NCI-H82 treated with DMSO at 0.1 percent for 48 hours (cell line): ENCODE measurements around the gene NPR2.

Experiments
- DNase-seq: peaks from one replicate; lab custom pipeline; 2025; ENCODE audit not compliant: unreplicated experiment; lab: John Stamatoyannopoulos, UW

NPR2 gene

DNA sequence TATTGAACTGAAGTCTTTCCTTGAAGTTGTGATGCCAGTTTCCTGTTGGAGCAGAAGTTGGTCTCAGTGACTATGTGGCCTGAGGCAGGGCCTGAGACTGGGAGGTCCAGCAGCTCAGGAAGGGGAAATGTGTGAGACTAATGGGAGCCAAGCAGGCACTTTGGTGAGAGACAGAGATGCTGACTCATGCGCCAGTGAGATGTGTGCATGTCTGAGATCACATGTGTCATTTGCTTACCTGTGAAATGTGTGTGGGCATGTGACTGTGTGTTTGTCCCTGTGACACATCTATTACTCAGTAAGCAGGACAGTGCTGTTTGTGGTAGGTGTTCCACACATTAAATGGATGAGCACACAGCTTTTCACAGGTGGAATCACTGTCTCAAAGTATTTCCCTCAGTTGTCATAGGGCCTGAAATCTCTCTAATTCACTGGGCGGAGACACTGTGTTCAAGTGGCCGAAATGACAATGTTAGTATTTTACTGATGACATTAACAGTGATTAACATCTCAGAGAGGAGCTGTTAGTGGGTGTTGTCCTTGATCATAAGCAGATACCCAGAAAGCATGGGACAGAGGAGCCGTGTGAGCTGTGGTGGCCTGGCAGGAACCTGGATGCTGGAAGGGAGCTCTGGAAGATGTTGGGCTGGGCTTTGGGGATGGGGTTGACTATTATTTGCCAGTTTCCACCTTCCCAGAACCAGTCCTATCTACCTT lies 7.4 kb downstream of the NPR2 start:
- no peak for DNase-seq

DNA sequence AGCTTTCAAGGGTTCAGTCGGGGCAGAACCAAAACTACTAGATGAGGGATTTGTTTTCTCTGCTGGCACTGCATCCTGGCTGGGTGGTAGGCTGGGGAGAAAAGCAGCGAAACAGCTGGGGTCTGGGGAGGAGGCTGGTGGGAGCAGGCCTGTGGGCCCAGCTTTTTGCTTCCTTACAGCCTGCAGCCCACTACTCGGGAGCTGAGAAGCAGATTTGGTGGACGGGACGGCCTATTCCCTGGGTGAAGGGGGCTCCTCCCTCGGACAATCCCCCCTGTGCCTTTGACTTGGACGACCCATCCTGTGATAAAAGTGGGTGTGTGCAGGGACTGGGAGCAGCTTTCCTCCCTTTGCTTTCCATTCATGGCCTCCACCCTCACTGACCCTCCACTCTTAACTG lies 9.1 kb downstream of the NPR2 start:
- DNase-seq = no peak

DNA sequence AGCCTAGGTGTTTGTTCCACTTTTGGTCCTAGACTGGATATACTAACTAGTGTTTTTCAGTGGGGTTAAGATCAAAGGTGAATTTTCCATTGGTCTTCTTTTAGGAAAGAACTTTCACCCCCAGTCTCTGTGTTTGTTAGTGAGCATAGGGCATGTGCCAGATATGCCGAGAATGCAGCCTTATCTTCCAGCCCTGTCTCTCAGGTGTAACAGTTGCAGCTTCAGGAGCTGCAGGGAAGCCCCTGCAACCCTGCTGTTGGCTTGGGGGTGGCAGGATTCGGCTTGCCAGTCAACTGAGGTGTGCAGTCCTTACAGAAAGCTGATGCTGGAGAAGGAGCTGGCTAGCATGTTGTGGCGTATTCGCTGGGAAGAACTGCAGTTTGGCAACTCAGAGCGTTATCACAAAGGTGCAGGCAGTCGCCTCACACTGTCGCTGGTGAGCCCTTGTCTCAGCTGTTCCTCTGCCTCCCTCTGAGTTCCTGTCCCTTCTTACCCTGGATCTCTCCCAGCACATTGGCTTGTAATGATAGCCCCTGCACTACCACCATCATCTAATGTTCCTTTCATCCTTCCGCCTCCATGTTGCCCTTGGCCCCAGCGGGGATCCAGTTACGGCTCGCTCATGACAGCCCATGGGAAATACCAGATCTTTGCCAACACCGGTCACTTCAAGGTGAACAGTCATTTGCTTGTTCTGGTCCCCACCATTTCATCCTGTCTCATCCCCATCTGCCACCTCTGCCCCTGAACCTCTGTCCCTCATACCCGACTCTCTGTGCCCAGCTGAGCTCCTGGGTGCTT lies 10.1 kb downstream of the NPR2 start:
- DNase-seq = no peak

DNA sequence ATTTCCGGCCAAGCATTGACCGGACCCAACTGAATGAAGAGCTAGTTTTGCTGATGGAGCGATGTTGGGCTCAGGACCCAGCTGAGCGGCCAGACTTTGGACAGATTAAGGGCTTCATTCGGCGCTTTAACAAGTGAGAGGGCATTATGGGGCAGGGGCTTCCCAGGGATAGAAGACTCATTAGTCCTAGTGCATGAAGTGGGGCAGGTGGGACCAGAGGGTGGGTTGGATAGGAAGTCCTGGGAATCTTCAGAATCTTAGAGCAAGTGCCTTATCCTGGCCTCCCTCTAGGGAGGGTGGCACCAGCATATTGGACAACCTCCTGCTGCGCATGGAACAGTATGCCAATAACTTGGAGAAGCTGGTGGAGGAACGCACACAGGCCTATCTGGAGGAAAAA lies 14.7 kb downstream of the NPR2 start:
- no peak for DNase-seq

DNA sequence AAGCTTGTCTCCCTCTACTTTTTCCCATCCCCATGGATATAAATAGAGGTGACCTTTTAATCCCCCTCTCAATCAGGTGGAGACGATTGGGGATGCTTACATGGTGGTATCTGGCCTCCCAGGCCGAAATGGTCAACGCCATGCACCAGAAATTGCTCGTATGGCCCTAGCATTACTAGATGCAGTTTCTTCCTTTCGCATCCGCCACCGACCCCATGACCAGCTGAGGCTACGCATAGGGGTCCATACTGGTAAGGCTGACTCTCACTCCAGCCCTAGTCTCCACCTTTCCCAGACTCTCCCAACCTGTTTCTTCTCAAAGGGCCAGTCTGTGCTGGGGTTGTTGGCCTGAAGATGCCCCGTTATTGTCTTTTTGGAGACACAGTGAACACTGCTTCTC lies 17.0 kb downstream of the NPR2 start:
- DNase-seq = no peak

DNA sequence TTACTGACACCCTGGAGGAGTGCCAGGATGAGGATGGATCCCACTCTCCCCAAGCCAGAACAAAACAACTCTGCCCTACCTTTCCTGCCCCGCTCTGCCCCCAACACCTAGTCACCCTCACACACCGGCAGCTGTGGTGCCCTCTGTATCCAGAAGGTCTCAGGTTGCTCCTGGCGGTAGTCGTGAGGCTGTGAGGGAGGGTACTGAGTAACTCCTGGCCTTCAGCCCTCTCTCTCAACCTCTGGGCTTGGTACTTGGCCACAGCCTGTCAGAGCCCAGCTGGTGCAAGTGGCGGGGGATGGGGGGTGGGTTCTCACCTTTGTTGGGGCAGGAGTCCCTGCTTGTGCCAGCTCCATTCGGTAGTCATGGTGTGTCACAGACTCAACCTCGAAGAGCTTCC lies 18.7 kb downstream of the NPR2 start:
- no peak for DNase-seq

DNA sequence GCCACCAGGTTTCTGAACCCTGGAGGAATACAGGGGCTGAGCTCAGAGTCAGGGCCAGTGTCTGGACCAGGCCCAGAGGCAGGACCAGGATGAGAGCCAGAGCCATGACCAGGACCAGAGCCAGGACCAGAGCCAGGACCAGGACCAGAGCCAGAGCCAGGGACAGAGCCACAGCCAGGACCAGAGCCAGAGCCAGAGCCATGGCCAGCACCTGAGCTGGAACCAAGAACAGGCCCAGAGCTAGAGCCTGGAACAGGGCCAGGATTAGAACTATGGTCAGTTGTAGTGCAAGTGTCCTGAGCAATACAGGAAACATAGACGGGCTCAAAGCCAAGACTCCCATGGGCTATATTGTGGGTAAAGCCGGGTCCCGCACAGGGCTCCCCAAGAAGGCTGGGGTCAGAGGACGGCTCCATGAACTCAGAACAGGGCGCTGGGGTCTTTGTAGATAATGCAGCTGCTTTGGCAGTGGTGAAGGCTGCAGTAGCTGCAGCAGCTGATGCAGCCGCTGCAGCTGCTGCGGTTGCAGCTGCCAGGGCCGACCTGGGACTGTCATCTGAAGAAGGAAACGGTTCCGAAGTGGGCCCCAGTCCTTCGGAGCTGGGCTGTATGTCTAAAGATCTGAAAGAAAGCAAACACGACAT lies 20.1 kb downstream of the NPR2 start:
- DNase-seq = no peak

DNA sequence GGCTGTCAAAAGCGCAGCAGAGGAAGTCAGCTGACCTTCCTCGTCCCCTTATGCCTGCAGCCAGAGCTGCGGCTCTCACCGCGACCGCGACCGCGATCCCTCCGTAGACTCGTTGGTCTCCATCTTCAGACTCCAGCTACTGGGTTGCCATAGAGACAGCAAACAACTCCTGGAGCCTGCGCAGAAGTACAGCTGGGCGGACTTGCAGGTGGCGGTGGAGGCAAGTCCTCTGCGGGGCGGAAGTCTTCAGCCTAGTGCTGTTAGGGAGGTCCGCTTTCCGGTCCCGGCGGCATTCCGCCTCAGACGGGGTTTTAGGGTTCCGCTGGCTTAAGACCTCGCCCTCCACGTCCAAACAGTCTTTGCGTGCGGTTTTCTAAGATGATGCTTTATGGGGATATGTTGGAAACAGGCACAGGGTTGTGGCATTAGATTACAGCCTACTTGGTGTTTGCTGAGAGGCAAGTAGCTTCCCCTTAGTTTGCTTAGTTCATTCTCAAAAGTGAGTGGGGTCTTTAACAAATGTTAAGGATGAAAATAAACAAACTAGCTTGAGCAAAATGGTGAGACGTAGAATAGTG lies 20.7 kb downstream of the NPR2 start, which contains the start of gene SPAG8:
Gene SPAG8, minus strand, starts transcription at position 238 of the 578 bp plus-strand sequence. Its CDS starts 115 bp downstream, at position 123.
- peak; percentile 75 for DNase-seq

DNA sequence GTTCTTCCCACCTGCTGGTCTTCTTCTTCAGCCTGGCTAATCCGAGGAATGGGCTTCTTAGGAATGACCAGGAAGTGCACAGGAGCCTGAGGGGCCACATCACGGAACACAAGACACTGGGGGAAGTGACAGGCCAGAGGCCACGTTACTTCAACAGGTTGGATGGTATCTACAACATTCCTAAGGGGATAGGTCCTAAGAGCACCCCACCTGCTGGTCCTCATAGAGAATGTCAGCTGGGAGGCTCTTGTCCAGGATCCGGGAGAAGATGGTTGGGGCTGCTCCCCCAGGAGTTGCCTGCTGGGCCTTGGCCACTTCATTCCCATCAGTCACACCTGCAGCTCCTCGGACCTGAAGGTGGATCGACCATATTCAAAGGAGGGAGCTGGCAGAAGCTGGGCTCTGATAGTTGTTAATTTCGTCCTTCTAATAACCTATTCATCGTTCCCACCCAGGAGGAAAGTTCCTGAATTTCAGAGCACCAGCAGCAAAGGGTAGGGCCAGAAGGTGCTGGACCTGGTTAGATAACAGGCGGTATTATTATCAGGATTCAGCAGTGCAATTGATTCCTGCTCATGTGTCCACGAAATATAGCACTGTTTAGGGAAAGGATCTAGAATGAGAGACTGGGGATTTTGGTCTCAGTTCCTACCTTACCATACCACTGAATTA lies 22.2 kb downstream of the NPR2 start:
- DNase-seq = no peak

DNA sequence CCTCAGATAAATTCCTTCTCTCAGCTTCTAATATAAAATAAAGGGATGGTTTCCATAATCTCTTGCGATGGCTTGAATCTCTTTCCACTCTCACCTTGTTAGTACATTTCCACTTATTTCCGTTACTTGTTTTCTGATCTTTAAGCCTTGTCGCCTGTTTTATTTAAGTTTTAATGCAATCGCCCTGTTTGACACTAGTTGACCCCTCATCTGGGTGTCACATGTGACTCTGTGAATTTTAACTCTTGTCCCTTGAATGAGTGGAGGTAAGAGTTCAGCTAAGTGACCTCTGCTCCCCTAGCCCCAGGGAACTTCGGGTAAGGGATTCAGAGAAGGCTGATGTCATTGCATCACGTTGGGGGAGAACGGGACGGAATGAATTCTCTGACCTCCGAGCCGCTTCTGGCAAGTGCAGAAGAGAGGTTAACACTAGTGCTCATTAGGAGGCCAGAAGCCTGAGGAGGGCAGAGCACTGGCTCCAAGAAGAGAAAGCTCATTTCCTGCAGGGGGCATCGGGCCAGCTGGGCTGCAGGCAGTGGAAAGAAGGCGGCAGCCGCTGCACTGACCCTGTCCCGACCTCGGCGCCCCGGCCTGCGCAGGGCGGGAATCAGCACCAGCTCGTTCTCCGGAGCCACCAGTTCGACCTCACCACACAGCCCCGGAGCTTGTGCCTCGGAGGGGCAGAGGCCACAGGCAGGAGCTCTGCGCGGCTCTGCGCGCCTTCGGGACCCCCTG lies 22.9 kb downstream of the NPR2 start:
- DNase-seq = peak; percentile 13

DNA sequence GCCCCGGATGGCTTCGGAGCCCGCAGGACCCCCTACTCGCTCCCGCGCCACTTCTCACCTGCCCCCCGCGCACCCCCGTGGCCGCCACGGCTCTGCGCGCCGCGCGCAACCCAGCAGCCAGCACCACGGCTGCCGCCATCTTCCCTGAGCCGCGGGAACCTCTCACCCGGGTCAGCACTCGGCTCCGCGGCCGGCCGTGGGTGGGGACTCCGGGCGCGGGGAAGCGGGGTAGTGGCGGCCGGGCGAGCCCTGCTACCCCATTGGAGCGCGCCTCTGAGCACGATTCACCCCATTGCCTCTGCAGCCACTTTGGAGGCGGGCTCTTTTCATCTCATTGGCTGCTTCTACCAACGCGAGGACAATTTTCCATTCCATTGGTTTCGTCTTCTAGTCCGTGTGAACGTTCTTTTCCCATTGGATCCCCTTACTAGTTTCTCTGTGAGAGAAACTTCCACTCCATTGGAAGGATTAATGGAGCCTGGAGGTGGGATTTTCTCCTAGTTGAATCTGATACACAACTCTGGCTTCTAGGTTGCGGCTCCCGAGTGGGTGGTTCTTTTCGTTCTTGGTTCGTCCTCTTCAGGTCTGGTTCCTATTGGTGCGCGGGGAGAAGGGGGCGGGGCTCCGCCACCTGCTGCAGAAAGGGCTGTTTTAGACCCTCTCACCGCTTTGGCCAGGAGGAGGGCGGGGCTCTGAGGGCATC lies 23.6 kb downstream of the NPR2 start, which contains the start of gene HINT2:
Gene HINT2, minus strand, starts transcription at position 202 of the 703 bp plus-strand sequence. Its CDS starts 63 bp downstream, at position 139.
- DNase-seq = peak; percentile 98

DNA sequence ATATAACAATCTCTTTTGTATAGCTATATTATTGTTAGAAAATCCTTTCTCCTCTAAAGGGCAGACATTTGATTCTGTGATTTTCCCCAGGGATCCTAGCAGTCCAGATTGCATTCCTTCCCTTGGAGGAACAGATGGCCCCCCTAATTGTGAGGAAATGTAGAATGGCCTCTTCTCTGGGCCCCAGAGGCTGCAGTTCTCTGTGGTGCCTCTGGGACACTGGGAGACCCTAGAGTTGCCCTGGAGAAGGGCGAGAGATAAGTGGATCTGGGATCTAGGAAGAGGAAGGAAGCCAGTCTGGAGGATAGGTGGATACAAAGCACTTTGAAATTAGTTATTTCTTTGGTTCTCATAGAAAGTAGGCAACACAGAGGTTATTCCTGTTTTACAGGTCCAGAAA lies 25.3 kb downstream of the NPR2 start:
- DNase-seq = peak; percentile 31

DNA sequence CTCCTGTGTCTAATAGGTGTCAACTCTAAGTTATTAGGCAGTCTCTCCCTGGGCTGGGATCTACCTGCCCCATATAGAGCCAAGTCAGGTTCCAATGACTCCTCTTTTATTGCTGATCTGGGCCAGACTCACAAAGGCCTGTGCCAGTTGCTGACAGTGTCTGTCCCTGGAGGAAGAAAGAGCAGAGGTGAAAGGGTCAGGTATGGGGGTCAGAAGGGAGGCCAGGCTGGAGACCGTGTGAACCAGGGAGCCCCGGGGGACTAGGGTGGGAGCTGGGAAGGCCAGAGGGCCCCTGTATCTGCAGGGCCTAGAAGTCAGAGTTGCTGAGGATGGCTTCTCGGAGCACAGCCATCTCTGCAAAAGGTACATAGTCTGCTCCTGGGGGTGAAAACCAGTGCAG lies 26.9 kb downstream of the NPR2 start:
- no peak for DNase-seq

DNA sequence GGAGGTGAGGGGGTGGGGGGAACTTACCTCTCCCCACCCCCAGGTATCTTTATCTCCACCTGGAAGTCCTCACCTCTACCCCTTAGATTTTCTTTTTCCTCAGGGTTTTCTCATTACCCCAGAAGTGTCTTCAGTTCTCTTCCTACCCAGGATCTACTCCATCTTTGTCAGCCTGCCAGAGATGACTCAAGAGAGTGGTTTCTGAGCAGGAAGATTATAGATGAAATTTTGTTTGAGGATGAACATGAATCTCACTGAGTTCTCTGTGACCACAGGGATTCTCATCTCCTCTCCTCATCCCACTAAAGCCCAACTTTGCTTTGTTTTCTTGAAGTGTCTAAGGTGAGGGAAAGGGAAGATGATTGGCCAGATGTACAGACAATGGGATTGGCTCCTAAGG lies 28.7 kb downstream of the NPR2 start:
- DNase-seq = no peak

DNA sequence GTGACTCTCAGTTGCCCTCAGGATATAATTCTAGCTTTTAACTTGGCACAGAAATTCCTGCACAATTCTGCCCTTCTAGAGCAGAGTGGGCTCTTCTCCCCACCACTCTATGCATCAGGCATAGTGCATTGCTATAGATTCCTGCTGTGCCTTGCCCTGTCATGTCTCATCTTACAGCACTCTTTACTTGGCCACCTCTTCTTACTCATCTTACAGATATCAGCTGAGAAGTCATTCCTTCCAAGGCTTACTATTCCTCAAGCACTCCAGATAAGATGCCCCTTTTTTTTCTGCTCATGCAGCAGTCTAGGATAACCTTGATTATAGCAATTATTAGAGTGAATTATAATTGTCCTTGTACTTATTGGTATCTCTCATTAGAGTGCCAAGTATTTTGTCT lies 31.5 kb downstream of the NPR2 start:
- no peak for DNase-seq

DNA sequence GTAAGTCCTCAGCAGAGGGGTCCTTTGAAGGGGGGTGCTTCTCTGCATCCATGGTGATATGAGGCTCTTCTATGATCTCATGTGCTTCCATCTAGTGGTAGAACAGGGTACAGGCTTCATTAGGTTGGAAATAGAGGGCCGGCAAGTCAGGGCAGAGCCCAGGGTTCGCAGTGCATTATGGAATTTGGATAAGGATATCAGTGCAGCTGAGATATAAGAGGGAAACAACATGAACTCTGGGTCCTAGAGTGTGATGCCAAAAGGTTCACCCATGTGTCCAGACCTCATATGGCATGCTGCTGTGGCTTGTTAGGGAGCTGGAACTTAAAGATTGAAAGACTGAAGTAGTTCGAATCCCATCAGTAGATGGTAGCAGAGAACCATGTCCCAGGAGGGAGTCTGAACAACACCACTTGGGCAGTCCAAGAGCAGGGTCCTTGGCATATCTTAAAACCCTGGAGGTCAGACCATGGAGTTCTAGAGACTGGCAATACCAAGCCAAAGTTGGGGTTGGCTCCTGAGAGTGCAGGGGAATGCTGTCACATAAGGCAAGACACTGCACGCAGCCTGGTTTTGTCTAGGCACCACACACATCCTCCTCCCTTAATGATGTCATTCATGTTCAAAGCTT lies 34.8 kb downstream of the NPR2 start:
- peak; percentile 36 for DNase-seq

DNA sequence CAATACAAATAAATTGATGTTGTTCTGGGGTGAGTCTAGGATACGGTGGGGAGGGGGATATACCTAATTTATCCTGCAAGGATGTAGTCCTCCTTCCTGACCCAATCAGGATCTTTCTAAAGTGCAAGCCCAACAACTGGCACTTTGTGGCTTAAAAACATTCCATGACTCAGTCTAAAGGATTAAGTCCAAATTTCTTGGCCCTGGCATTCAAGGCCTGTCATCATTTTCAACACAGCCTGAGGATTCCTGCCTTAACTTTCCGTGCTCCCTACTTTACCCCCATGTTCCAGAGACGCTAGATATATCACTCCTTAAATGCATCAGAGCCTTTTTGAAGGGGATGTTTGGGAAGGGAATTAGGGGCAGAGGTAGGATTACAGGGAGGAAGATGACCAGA lies 36.1 kb downstream of the NPR2 start:
- no peak for DNase-seq

DNA sequence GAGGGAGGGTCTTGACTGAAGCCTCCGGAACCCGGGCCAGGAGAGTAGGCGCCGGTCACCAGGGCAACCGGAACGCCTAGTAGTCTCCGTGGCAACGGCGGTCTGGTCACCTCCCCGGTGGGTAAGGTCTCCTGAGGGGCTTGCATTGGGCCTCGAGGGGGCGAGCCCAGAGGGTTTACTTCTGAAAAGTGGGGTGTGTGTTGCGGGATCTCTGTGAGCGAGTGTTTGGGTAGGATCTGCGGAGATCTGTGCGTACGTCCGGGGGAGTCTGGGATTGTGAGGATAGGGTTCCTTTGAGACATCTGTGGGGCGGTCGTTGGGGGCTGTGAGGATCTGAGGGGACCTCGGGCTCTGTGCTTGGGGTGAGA lies 37.3 kb downstream of the NPR2 start, which contains the start of gene FAM221B:
Gene FAM221B, minus strand, starts transcription at position 17 of the 368 bp plus-strand sequence. CDS start 2,571 bp downstream, outside the sequence.
- no peak for DNase-seq
